Astrocyte (in vitro differentiated cells and primary cell): ENCODE results near the gene UCHL3.

Source experiments
- CTCF ChIP-seq: IDR thresholded peaks from 2 replicates; pipeline ENCODE4 v1.5.1; 2011; ENCODE audit warnings: low read depth, mild to moderate bottlenecking, inconsistent platforms, low read length, moderate library complexity; ENCODE audit not compliant: insufficient read depth
- EZH2 ChIP-seq: IDR thresholded peaks from 2 replicates; pipeline ENCODE4 v1.6.1; 2012; ENCODE audit warnings: mild to moderate bottlenecking, low read length, inconsistent platforms; ENCODE audit not compliant: insufficient read depth

DNA sequence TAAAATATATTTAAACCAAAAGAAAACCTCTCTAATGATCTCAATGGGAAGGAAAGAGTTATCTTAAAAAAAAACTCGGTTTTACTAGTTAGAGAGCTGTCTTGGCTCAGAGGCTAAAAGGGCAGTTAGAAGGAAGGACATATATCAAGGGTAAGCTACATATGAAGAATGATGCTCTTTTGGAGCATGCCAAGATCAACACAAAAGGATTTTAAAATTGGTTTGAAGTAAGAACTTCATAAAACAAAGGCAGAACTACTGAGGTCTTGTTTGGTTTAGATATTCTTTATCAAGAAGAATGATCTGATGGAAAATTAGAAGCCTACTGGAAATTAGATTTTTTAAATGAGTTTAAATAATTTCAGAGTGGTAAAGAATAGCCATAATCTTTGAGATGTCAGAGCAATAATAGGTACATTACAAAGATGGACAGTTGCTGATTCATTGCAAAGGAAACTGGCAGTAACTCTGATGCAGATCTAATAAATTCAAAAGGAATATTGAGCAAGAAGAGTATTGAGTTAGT lies 47.1 kb downstream of the UCHL3 start:
- TF ChIP-seq CTCF = no peak
- TF ChIP-seq EZH2 = no peak
